Mucosa of stomach (tissue), 1 donor: ENCODE measurements around the gene RNASET2.
"Not testable (repeated sequence)": the region's sequence is repeated elsewhere in the genome, so short reads cannot be mapped to it uniquely, and the experiment has no call there.

Experiments
- H3K27me3 ChIP-seq: one replicate; pipeline ENCODE4 v1.7.0; 2013; ENCODE audit warnings: mild to moderate bottlenecking, low read length; ENCODE audit not compliant: control insufficient read depth, insufficient read depth
- H3K36me3 ChIP-seq: one replicate; pipeline ENCODE4 v1.7.0; 2013; ENCODE audit warnings: low read length; ENCODE audit not compliant: control insufficient read depth, insufficient read depth
- H3K4me1 ChIP-seq: one replicate; pipeline ENCODE4 v1.7.0; 2013; ENCODE audit warnings: mild to moderate bottlenecking, low read length; ENCODE audit not compliant: control insufficient read depth, insufficient read depth
- H3K4me3 ChIP-seq: one replicate; pipeline ENCODE4 v1.7.0; 2013; ENCODE audit warnings: low read length
- H3K9ac ChIP-seq: one replicate; pipeline ENCODE4 v1.7.0; 2013; ENCODE audit warnings: mild to moderate bottlenecking, low read length, moderate library complexity
- H3K9me3 ChIP-seq: one replicate; pipeline ENCODE4 v1.7.0; 2013; ENCODE audit warnings: mild to moderate bottlenecking, low read length, moderate library complexity; ENCODE audit not compliant: control insufficient read depth
- donor health status: Pancreatic carcinoma.

Gene RNASET2

GRCh38 chr6:166902211-166902755 is 54.1 kb downstream of the RNASET2 start:
- H3K36me3 ChIP-seq = no peaks in the 10 kb centered on the region
- no peaks in the 10 kb centered on the region for H3K27me3 ChIP-seq
- no peak overlapping the region for H3K4me3 ChIP-seq

GRCh38 chr6:166901626-166902025 is 54.7 kb downstream of the RNASET2 start:
- H3K9ac ChIP-seq = no peak overlapping the region
- no peaks in the 10 kb centered on the region for H3K36me3 ChIP-seq
- no peaks in the 10 kb centered on the region for H3K27me3 ChIP-seq
- no peak overlapping the region for H3K4me3 ChIP-seq
- H3K9me3 ChIP-seq = no peaks in the 10 kb centered on the region
- no peaks in the 10 kb centered on the region for H3K4me1 ChIP-seq

More at GRCh38 chr6:166902211-166902755, 54.1 kb downstream of the RNASET2 start:
- H3K4me1 ChIP-seq = no peaks in the 10 kb centered on the region
- no peak overlapping the region for H3K9ac ChIP-seq
- no peaks in the 10 kb centered on the region for H3K9me3 ChIP-seq

DNA sequence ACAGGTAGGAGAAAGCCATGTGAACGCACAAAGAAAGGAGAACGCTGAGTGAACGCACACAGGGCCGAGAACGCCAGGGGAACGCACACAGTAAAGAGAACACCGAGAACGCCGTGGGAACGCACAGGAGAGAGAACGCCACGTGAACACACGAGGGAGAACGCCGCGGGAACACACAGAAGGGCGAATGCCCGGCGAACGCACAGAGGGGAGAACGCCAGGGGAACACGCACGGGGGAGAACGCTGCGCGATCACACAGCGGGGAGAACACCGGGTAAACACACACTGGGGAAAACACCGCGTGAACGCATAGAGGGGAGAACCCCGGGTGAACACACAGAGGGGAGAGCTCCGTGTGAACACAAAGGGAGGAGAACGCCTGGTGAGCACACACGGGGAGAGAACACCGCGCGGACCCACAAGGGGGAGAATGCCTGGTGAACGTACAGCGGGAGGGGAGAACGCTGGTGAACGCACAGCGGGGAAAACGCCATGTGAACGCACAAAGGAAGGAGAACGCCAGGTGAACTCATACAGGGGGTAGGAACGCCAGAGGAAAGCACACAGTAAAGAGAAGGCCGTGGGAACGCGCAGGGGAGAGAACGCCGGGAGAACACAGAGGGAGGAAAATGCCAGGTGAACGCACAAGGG is 55.3 kb downstream of the RNASET2 start:
- Histone ChIP-seq H3K9me3 (no peaks in the 10 kb centered on the region), H3K4me3 (no peak overlapping the region), H3K36me3 (no peaks in the 10 kb centered on the region), H3K4me1 (no peaks in the 10 kb centered on the region), H3K9ac (no peak overlapping the region), H3K27me3 (no peaks in the 10 kb centered on the region)

- no peak overlapping the region for H3K9ac ChIP-seq
- no peaks in the 10 kb centered on the region for H3K9me3 ChIP-seq
- H3K4me3 ChIP-seq = no peak overlapping the region
- H3K36me3 ChIP-seq = no peaks in the 10 kb centered on the region
- no peaks in the 10 kb centered on the region for H3K4me1 ChIP-seq
- H3K27me3 ChIP-seq = no peaks in the 10 kb centered on the region
These were observed 56.1 kb downstream of the RNASET2 start for GRCh38 chr6:166900130-166900708.

GRCh38 chr6:166898910-166899309 is 57.4 kb downstream of the RNASET2 start:
- Histone ChIP-seq H3K4me1 (no peaks in the 10 kb centered on the region), H3K27me3 (no peaks in the 10 kb centered on the region), H3K9ac (no peak overlapping the region), H3K36me3 (no peaks in the 10 kb centered on the region), H3K4me3 (no peak overlapping the region), H3K9me3 (no peaks in the 10 kb centered on the region)

DNA sequence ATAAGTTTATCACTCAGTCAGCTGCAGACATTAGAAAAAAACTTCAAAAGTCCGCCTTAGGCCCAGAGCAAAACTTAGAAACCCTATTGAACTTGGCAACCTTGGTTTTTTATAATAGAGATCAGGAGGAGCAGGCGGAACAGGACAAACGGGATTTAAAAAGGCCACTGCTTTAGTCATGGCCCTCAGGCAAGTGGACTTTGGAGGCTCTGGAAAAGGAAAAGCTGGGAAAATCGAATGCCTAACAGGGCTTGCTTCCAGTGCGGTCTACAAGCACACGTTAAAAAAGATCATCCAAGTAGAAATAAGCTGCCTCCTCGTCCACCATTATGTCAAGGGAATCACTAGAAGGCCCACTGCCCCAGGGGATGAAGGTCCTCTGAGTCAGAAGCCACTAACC is 61.7 kb downstream of the RNASET2 start:
- not testable (repeated sequence) for H3K4me3 ChIP-seq, H3K4me1 ChIP-seq, H3K9ac ChIP-seq, H3K9me3 ChIP-seq, H3K36me3 ChIP-seq, H3K27me3 ChIP-seq

- H3K4me3 ChIP-seq, H3K9me3 ChIP-seq, H3K9ac ChIP-seq, H3K27me3 ChIP-seq, H3K36me3 ChIP-seq, H3K4me1 ChIP-seq: not testable (repeated sequence)
These were observed 63.9 kb downstream of the RNASET2 start for GRCh38 chr6:166892472-166892871.

DNA sequence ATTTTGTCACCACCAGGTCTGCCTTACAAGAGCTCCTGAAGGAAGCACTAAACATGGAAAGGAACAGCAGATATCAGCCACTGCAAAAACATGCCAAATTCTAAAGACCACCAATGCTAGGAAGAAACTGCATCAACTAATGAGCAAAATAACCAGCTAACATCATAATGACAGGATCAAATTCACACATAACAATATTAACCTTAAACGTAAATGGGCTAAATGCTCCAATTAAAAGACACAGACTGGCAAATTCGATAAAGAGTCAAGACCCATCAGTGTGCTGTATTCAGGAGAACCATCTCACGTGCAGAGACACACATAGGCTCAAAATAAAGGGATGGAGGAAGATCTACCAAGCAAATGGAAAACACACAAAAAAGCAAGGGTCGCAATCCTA is 69.6 kb downstream of the RNASET2 start:
- not testable (repeated sequence) for H3K36me3 ChIP-seq, H3K4me3 ChIP-seq, H3K4me1 ChIP-seq, H3K27me3 ChIP-seq, H3K9me3 ChIP-seq, H3K9ac ChIP-seq

- H3K4me3 ChIP-seq, H3K9ac ChIP-seq, H3K4me1 ChIP-seq, H3K9me3 ChIP-seq, H3K36me3 ChIP-seq, H3K27me3 ChIP-seq: not testable (repeated sequence)
These were observed 71.4 kb downstream of the RNASET2 start for GRCh38 chr6:166884958-166885357.

DNA sequence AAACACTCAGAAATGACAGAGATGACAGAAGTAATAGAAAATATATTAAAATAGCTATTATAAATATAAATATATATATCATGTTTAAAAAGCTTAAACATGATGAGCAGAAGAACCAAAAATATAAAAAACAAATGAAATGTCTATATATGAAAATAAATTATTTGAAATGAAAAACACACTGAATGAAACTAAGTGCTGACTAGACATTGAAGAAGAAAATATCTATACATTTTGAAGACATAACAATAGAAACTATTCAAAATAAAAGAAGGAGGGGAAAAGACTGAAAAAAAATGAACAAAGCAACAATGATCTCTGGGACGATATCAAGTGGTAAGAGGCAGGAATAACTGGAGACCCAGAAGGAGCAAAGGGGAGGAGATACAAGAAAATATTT is 76.8 kb downstream of the RNASET2 start:
- H3K36me3 ChIP-seq = no peaks in the 10 kb centered on the region
- no peaks in the 10 kb centered on the region for H3K9me3 ChIP-seq

More for the DNA sequence above, 76.8 kb downstream of the RNASET2 start:
- Histone ChIP-seq H3K4me3 (no peak overlapping the region), H3K27me3 (no peaks in the 10 kb centered on the region), H3K4me1 (no peaks in the 10 kb centered on the region), H3K9ac (no peak overlapping the region)
